Fibroblast of mammary gland (primary cell): ENCODE measurements around the gene SLC2A5.
A peak's percentile ranks its signal among the peaks of the same experiment; 100 is the strongest.

Source experiments
- DNase-seq: peaks from one replicate; pipeline ENCODE4 v3.0.0-alpha.2; 2010; ENCODE audit warnings: low read depth
- H3K4me3 ChIP-seq: 2 replicates; pipeline ENCODE4 v1.5.1; 2011; ENCODE audit warnings: low read depth, mild to moderate bottlenecking, low read length, moderate library complexity; ENCODE audit not compliant: control insufficient read depth
- TF ChIP-seq, protein P1 (sequence below): conservative IDR thresholded peaks from 2 replicates; pipeline ENCODE4 v1.5.1; 2011; ENCODE audit warnings: low read depth, low read length, inconsistent platforms; ENCODE audit not compliant: control insufficient read depth, insufficient read depth

The SLC2A5 gene

DNA sequence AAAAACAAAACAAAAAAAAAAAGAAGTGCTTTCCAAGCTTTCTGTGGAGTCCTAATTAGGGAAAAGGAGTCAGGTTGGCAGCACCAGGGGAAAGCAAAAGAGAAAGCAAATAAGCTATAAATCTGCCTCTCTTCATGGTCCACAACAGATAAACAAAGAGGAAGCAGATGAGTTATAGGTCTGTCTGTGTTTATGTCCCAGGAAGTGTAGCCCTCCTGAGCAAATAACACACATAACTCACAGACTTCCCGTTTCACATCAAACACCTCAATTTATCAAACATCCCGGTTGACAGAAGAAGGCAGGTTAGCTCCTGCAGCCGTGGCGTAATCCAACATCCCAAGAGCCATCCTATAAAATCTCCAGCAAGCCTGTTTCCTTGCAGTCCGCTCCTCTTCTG is 5.6 kb upstream of the SLC2A5 start:
- no peak overlapping the region for H3K4me3 ChIP-seq
- TF ChIP-seq, protein P1, sequence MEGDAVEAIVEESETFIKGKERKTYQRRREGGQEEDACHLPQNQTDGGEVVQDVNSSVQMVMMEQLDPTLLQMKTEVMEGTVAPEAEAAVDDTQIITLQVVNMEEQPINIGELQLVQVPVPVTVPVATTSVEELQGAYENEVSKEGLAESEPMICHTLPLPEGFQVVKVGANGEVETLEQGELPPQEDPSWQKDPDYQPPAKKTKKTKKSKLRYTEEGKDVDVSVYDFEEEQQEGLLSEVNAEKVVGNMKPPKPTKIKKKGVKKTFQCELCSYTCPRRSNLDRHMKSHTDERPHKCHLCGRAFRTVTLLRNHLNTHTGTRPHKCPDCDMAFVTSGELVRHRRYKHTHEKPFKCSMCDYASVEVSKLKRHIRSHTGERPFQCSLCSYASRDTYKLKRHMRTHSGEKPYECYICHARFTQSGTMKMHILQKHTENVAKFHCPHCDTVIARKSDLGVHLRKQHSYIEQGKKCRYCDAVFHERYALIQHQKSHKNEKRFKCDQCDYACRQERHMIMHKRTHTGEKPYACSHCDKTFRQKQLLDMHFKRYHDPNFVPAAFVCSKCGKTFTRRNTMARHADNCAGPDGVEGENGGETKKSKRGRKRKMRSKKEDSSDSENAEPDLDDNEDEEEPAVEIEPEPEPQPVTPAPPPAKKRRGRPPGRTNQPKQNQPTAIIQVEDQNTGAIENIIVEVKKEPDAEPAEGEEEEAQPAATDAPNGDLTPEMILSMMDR, result no peak

GRCh38 chr1:9073143-9073542 is 3.7 kb upstream of the SLC2A5 start:
- DNase-seq, result no peak
- H3K4me3 ChIP-seq, result no peak overlapping the region
- TF ChIP-seq, protein P1, result no peak

More for the DNA sequence above, 5.6 kb upstream of the SLC2A5 start:
- DNase-seq, result no peak

DNA sequence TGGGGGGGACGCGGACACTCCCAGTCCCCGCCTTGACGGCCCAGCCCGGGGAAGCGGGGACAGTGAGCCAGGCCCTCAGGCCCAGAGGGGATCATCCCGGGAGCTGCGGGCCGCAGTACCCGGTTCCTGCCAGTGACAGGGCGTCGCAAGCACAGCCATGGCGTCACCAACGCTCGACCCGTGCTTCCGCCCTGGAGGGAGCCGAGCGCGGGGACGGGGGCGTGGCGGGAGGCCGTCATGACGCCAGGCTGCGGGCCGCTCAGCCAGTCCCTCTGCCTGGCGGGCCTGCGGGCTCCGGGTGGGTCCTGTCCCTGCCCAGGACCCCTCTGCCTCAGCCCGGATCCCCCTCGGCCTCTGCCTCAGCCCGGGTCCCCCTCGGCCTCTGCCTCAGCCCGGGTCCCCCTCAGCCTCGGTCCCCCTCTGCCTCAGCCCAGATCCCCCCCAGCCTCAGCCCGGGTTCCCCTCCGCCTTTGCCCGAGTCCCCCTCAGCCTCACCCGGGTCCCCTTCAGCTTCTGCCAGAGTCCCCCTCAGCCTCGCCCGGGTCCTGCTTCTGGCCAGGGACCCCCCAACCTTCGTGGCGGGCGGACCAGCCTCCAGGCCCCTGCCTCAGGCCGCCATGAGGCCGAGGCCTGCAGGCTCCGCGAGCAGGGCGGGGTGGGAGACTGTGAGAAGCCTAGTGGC is 2.3 kb upstream of the SLC2A5 start:
- TF ChIP-seq, protein P1, result no peak
- DNase-seq, result no peak
- no peak overlapping the region for H3K4me3 ChIP-seq

DNA sequence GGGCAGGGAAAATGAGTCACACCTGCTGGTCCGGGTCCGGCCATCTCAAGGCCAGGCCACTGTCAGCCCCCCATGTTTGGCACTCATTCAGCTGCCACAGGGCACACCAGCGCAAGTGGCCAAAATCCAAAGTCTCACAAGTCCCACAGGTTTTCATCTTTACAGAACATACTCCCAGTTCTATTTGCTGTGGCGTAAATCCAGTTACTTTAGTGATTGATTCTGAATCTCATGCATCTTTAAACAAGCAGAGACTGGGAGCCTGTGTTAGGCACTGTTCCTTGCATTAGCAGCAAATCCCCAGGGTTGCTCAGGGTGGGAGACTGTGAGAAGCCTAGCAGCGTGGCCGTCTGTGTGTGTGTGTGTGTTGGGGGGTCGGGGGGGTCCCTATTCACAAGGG is 1.1 kb upstream of the SLC2A5 start:
- no peak for DNase-seq
- no peak overlapping the region for H3K4me3 ChIP-seq
- TF ChIP-seq, protein P1, result no peak

DNA sequence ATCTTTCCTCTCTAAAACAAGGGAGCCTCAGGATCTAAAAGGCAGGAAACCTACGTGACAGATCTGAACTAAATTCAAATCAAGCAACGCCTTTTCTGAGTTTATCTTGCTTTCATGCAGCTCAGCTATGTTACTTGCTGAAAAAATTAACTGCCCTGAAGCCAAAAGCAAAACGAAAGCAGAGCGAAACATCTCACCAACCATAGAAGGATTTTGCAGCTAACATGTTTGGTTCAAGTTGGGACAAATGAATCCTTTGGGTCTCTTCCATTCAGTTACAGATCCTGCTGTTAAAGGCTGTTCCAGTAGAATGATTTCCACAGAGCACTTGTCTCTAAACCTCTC is 482 bp downstream of the SLC2A5 start:
- peak; percentile 25 for DNase-seq
- TF ChIP-seq, protein P1, result no peak
- H3K4me3 ChIP-seq, result no peak overlapping the region

DNA sequence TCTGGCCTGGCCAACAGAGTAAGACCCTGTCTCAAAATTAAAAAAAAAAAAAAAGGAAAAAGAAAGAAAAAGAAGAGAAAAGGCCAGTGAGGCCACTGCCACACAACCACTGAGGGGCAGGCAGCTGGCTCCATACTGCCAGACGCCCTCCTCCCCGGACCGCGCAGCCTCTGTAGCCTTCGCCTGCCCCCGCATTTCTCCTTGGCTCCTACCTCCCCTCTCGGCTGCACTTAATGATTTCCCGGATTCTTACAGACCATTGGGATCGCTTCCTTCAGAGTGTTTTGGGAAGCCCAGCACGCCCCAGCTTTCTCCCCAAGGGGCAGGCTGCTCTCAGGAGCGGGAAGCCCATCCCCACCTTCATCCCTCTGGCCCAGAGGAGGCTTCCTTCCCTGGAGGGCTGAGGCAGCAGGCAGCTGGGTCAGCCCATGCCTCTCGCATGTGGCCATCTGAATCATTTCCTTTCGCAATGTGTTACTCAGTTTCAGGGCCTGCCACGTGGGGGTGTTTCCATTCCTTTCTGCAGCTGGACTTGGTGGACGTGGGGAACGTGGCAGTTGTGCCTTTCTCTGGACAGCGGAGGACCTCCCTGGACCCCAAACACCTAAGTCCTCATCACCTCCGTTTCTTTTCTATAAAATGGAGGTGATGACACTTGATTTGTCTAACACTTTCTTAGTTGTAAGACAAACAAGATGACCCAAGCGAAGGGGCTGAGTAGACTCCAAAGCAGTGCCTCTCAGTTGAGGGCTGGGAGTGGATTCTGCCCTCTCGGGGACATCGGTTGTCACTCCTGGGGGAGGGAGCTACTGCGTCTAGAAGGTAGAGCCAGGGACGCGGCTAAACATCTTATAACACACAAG is 2.3 kb downstream of the SLC2A5 start:
- H3K4me3 ChIP-seq, result no peak overlapping the region
- TF ChIP-seq, protein P1, result no peak
- DNase-seq, result peak; percentile 96
